GM21786 (cell line): ENCODE measurements around the gene TBX22.
"Not testable (repeated sequence)": the region's sequence is repeated elsewhere in the genome, so short reads cannot be mapped to it uniquely, and the experiment has no call there.

ENCODE experiments used
- ATAC-seq: cut with Tn5 transposase; IDR thresholded peaks from one replicate; pipeline ENCODE4 v1.9.1; 2021; ENCODE audit not compliant: unreplicated experiment

TBX22 gene

GRCh38 chrX:80014141-80014940 is at the start of gene TBX22:
Gene TBX22, plus strand, starts transcription at chrX:80014753. Its CDS starts 7,517 bp downstream, at chrX:80022270.
- no peak for ATAC-seq

- ATAC-seq, result no peak
These were observed 38.9 kb upstream of the TBX22 start for GRCh38 chrX:79975605-79976004.

GRCh38 chrX:80004458-80004857 is 10.1 kb upstream of the TBX22 start:
- no peak for ATAC-seq

GRCh38 chrX:80011522-80011921 is 3.0 kb upstream of the TBX22 start:
- ATAC-seq, result no peak

- no peak for ATAC-seq
These were observed 1.6 kb downstream of the TBX22 start for GRCh38 chrX:80016182-80016581.

GRCh38 chrX:80021621-80022020 is 7.1 kb downstream of the TBX22 start:
- no peak for ATAC-seq

GRCh38 chrX:80022363-80023031 is 7.9 kb downstream of the TBX22 start:
- no peak for ATAC-seq

GRCh38 chrX:80026116-80026515 is 11.6 kb downstream of the TBX22 start:
- no peak for ATAC-seq

GRCh38 chrX:80066156-80066555 is 51.6 kb downstream of the TBX22 start:
- not testable (repeated sequence) for ATAC-seq

GRCh38 chrX:80075625-80076024 is 61.1 kb downstream of the TBX22 start:
- not testable (repeated sequence) for ATAC-seq
